AG09309 (cell line): ENCODE data around the gene EFNA5.

ENCODE experiments used
- DNase-seq: peaks from one replicate; pipeline ENCODE4 v3.0.0-alpha.2; 2010; ENCODE audit warnings: low read depth
- H3K4me3 ChIP-seq: 2 replicates; pipeline ENCODE4 v1.5.1; 2011; ENCODE audit warnings: mild to moderate bottlenecking, low read depth, low read length, moderate library complexity; ENCODE audit not compliant: control insufficient read depth
- TF ChIP-seq, protein P1 (sequence below): IDR thresholded peaks from 2 replicates; pipeline ENCODE4 v1.5.1; 2011; ENCODE audit warnings: mild to moderate bottlenecking, low read depth, low read length, inconsistent platforms; ENCODE audit not compliant: insufficient read depth, control insufficient read depth; ENCODE audit errors: missing control alignments

EFNA5 gene

GRCh38 chr5:107634981-107635848 lies 35.5 kb downstream of the EFNA5 start:
- TF ChIP-seq, protein P1, sequence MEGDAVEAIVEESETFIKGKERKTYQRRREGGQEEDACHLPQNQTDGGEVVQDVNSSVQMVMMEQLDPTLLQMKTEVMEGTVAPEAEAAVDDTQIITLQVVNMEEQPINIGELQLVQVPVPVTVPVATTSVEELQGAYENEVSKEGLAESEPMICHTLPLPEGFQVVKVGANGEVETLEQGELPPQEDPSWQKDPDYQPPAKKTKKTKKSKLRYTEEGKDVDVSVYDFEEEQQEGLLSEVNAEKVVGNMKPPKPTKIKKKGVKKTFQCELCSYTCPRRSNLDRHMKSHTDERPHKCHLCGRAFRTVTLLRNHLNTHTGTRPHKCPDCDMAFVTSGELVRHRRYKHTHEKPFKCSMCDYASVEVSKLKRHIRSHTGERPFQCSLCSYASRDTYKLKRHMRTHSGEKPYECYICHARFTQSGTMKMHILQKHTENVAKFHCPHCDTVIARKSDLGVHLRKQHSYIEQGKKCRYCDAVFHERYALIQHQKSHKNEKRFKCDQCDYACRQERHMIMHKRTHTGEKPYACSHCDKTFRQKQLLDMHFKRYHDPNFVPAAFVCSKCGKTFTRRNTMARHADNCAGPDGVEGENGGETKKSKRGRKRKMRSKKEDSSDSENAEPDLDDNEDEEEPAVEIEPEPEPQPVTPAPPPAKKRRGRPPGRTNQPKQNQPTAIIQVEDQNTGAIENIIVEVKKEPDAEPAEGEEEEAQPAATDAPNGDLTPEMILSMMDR = no peak
- DNase-seq = no peak
- no peak overlapping the region for H3K4me3 ChIP-seq

DNA sequence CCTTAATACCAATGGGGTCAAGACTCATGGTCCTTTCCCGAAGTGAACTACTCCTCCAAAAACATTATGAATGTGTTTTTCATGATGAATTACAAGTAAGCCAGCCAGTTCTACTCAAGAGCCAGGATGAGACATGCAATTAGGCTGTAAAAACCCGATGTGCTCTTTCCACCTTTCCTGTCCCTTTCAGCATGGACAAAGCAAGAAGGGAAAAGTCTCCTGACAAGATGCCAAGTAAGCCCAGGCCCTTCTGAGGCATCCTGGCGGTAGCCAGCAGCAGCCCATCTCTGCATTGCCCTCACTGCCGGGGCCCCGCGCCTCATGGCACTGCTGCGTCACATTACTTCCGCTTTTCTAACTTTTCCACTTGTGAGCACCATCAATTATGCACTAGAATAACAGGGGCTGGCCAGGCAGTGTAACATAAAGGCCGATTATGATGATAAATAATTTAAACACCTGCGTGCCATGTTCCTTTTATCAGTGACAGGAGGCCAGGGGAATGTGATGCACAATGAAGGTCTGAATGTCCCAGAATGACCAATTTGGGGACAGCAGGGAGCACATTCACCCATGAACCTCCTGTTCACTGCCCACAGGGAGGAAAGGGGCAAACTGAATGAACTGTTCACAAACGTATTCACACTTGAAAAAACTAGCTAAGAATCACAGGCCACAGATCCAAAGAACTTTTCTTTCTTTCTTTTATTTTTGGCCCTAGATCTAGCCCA lies 37.4 kb downstream of the EFNA5 start:
- TF ChIP-seq, protein P1 = no peak
- no peak overlapping the region for H3K4me3 ChIP-seq
- no peak for DNase-seq

DNA sequence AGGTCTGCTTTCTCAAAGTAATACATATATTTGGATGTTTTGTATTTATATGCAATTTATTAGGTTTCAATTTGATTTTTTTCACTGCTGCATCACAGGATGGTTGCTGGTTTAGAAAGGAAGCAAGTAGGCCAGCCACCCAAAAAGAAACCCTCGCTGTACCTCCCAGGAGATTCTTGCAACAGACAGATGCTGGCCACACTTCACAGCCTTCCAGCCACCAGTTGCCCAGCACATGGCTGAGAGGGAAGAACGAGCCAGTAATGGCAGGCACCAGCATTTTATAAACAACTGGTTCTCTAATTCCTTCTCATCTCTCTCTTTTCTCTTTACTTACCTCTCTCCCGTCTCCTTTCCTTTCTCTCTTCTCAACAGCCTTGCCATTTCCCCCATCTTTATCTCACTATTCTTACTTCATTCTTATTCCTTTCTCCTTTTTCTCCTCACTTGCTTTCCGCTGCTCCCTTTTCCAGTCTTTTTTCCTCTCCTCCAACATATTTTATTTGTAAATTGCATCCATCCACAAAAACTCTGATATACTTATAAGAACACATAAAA lies 38.9 kb downstream of the EFNA5 start:
- TF ChIP-seq, protein P1 = no peak

GRCh38 chr5:107630184-107630583 lies 40.6 kb downstream of the EFNA5 start:
- TF ChIP-seq, protein P1 = no peak
- no peak for DNase-seq
- no peak overlapping the region for H3K4me3 ChIP-seq

More for the DNA sequence above, 38.9 kb downstream of the EFNA5 start:
- no peak for DNase-seq
- H3K4me3 ChIP-seq = no peak overlapping the region

GRCh38 chr5:107624235-107624634 lies 46.5 kb downstream of the EFNA5 start:
- DNase-seq = no peak
- no peak overlapping the region for H3K4me3 ChIP-seq
- TF ChIP-seq, protein P1 = no peak

GRCh38 chr5:107621089-107621488 lies 49.6 kb downstream of the EFNA5 start:
- no peak for DNase-seq
- TF ChIP-seq, protein P1 = no peak
- no peak overlapping the region for H3K4me3 ChIP-seq
